Left renal pelvis (tissue), 4 donors: Measurements from ENCODE around the gene B3GALNT1. TPM values are rescaled to one million over a fixed set of nuclear protein-coding genes. Genes with fewer than 3 reads are reported as not detected.
"Not testable (repeated sequence)": the region's sequence is repeated elsewhere in the genome, so short reads cannot be mapped to it uniquely, and the experiment has no call there.

ENCODE experiments used
- DNase-seq, 4 donors: peaks; one replicate each; pipeline ENCODE4 v3.0.0-alpha.2; 2013; ENCODE audit warnings: low read depth in 4 of 4, low spot score in 3 of 4
- polyA plus RNA-seq, 4 donors: library from polyadenylated mRNA; unstranded; fragments of 120-200 nt; gene quantifications; one replicate each; pipeline ENCODE4 v1.2.1, GENCODE V29; 2013; ENCODE audit not compliant: insufficient read length in 4 of 4

The B3GALNT1 gene
- polyA plus RNA-seq, 4 donors = 41.6 to 80.8 (median 48.8) TPM

DNA sequence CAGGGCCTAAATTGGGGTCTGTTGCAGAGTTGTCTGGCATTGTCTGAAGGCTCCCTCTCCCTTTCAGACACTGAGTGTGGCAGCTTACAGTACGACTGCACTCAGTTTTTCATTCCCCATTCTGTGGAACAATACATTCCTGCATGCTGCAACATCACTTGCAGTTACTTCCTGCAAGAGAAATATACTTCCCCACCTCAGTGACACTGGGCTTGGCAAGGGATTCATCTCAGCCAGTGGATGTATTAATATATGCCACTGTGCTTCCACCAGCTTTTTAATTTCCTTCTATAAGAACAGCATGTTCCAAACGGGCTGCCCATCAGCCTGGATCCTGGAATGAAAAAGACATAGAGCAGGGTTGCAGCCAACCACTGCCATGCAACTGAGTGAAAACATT lies 23.1 kb downstream of the B3GALNT1 start:
- no peak for DNase-seq

DNA sequence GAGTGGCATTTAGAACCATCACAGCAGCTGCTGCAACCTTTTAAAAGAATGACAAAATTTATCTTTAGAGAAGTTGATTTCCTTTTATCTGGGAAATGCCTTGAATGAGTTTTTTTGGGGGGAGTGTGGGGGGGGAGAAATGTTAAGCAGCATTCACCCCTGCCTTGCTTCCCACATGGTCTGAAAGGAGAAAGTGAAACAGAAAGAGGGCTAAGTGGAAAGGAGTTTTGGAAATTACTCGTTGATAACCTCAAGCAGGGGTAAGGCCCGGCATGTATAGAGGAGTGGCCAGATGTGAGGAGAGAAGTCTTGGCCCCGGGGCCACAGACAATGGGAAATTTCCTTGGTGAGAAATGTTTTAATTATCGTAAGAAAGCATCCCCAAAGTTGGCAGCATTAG lies 23.5 kb downstream of the B3GALNT1 start:
- no peak for DNase-seq

DNA sequence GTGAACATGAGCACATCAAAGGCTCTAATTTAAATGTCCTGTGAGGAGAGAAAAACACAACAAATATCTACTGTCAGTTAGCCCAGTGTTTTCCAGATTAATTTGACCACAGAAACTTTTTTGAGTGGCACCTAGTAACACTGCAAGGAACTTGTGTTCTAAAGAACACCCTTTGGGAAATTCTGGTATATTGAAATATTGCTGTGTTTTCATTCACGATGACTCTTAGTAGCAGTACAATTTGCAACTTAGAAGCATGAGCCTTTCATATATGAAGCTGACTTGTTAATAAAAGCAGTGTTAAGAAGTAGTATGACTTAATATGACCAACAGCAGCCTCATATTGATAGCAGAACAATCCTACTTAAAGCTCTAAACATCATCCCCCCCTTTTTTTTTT lies 32.0 kb downstream of the B3GALNT1 start:
- no peak for DNase-seq

DNA sequence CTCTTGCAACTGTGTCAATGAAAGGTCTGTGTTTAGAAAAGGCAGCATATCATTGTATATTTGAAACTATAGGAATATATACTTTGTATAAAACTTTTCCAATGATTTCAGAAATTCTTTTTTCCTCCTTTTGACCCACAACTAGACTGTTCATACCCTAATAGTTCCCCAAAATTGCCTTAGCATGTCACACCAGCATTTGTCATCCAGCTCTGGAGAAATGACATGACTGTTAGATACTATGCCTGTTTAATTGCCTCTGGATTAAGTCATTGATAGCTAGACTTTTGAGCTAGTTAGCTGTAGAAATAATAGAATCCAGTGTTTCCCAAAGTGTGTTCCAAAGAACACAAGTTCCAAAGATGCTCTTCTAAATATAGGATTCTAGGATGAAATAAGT lies 32.4 kb downstream of the B3GALNT1 start:
- DNase-seq = no peak

DNA sequence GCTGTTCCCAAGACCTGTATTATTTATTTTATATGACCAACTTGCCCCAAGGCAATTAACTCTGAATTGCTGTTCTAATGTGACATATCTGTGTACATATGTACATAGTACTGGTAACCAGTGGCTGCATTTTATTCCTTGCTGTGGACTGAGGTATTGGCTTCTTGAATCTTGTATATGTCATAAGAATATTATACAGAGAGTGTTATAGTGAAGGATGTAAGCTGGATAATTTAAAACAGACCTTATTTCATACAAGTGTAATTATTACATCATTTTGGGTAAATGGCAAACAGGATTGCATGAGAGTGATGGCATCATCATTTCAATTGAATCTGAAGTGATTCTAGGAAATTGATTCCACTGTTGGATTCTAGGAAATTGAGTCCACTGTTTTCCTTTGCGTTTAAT lies 32.9 kb downstream of the B3GALNT1 start:
- no peak for DNase-seq

DNA sequence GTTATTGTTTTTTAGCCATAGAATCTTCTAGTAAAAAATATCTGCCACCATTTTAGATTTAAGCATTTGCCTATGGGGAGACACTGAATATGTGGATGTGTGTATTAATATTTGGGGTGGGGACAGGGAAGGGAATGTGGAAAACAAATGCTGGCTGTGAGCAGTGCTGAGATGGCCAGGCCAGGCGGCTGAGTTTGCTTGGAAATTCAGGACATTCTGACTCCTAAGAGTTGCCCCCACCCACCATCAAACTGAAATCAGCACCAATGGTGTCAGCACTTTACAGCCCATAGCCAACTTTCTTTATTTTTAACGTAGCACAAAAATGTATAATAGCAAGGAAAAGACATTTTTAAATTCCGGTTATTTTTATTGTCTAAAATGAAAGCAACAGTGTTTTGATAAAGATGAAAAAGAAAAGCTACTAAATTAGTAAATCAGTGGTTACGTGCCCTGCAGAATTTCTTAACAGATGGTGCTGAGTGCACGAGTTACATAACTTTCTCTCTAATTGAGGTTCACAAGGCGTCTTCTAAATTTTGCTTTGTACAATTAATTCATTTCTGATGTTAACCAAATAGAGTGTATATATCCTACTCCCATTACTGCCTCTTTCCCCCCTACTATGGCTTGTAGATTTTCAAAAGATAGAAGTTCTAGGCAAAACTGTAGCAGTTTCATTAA lies 34.0 kb downstream of the B3GALNT1 start:
- no peak for DNase-seq

DNA sequence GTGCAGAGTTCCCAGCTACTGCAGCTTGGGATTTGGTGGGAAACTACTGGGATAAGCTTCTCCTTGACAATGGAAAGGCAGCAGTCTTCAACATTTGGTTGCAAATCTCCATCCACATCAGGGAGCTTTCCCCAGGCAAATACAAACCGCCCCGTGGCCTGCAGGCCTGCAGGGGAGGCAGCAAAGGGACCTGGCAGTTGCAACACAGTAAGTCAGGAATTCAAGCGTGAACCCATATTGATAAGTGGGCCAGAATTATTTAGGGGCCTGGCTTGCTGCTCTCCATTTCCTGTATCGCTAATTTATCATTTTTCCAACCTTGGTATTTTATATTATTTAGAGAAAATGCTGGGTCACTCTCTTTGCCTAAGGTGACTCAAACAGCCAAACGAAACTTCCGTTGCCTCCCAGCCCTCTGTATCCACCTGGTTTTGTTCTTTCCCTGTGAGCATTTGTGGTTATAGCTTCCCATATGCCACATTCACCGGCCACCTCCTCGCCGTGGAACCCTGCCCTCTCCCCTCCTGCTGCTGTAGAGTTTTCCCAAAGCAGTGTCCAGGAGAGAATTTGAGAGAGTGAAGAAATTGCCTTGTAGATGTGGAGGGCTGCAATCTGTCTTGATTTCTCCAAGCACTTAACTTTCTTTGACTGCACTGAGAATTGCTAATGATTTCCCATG lies 34.8 kb downstream of the B3GALNT1 start:
- DNase-seq = no peak

DNA sequence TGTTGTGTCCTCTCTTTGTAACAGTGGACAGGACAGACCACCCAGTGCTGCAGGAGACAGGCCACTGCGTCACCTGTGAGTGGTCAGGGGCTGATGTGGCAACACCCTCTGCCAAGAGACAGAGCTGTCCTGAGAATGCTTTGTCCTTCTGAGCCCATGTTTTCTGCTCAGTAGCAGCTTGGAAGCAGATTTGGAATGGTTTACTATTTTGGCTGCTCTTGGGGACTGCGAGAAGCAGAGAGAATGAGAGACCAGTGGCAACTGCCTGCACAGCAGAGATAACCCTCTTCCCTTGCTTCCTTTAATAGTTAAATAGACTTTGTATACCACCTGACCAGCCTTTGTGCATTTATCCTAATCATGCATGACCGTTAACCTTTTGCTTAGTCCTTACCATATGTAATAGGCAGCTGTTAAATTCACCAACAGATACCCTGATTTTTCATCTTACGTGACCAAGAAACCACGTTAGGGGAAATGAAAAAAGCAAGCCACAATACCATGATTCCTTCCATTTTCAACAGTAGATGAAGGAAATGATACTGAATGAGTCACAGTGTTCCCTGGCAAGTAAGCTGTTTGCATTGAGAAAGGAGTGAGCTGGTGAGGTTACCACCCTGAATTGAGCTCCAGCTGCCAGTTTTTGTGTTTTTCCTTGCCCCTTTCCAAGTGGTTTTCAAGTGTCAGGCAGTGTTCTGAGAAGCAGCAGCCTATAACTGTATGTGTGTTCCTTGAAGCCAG lies 35.5 kb downstream of the B3GALNT1 start:
- no peak for DNase-seq

DNA sequence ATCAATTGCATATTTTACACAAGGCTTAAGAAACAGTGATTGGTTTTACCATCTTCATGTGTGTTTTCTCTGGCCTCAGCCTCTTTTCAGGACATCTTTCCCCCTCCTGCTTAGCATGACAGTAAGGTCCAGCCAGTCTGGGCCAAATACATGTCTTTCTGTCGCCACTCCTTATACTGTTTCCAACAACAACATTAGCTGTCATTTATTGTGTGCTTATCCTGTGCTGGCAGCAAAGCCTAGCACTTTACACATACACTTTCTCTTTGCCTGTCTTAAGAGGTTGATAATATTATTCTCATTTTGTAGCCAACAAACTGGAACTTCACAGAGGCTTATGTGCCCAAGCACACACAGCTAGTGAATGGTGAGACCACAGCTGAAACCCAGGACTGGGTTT lies 37.8 kb downstream of the B3GALNT1 start:
- DNase-seq = no peak

DNA sequence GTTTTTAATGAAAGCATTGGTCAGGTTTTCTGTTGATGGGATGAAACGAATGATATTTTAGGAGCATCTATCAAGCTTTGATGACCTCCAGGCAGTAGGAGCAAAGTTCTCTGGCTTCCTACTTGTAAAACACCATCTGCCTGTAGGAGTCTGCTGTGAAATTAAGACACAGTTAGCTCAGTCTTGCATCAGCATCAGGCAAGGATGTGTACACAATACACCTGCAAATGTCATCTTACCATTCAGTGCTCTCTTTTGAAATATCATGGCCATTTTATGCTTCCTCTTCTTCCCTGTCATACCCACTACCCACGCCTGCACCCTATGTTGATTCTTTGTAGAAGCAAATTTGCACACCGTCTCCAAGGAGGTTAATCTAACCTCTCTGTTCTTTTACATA lies 38.2 kb downstream of the B3GALNT1 start:
- no peak for DNase-seq

DNA sequence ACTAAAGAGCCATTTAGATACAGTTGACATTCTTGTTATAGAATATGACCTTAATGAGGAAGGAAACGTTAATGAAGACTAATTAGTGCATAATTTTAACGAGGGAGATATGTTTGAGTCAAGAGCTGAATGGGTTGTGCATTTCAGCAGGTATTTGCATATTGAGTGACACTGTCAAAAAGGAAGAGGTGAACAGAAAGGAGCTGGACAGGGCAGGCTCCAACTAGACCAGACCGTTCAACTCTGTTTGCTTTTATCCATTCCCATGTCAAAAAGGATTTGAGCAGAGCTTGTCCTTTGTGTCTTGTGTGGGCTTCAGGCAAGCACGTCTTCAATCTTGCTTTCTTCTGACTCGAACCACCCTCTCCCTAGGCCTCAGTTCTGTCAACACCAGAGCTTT lies 40.7 kb downstream of the B3GALNT1 start:
- no peak for DNase-seq

DNA sequence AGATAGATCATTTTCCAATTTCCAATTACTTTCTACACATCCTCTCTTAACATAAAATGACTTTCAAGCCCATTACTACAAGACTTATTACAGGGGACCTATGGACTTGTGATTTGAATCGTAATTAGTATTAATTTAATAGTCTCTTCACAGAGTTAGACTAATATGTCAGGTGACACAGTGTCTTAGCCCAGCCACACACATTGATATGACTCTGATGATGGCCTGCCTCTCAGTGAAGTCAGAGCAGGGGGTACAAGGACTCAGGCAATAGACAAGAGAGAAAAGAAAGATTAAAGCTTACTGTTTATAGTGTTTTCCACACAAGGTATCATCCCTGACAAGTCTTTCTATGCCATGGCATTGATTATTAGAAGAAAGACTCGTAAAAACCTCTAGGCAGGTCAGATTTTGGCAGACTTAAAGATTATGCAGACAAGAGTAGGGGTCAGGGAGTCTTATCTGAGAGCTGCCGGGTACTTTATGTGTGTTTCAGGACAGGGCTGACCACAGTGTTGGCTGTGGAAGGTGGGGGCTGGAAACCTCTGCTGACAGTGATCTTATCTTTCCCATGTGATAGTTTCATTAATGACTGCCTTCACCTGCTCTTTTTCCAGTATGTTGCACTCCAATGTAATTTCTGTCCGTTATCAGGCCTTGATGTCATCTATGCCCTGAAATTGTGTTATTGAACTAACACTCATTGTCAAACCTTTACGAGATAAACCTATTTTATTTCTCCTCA lies 50.1 kb downstream of the B3GALNT1 start:
- no peak for DNase-seq

DNA sequence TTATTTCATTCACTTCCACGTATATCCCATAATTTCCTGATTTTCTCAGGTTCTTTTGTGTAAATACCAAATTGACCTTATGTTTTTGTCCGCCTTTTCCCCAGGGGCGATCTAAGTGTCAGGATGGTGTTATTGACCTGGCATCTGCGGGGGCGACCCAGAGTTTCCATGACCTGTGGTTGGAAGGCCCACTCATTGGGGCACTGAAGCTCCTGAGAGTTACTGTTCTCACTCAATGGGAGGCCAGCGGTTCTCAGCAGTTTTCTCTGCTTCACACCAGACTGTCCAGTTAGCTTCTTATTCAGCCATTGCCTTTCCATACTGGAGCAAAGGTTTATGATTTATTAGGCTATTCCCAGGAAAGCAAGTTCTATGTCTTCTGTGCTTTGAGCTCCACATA lies 53.3 kb downstream of the B3GALNT1 start:
- no peak for DNase-seq

DNA sequence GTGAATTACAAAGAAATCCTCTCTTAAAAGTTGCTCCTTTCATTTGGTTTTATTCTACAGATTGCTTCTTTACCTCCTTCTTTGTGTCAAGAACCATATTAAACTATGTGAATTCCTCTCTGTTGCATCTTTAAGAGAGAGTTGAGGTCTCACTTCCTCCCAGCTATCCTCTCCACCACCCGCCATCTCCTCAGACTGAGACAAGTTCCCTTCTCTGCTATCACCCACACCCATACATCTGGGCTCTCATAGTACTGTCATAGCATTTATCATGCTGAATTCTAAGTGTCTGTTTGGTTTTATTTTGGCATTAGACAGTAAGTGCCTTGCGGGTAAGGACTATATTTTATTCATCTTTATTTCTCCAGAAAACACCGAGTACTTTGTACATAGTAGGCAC lies 54.2 kb downstream of the B3GALNT1 start:
- DNase-seq = no peak

DNA sequence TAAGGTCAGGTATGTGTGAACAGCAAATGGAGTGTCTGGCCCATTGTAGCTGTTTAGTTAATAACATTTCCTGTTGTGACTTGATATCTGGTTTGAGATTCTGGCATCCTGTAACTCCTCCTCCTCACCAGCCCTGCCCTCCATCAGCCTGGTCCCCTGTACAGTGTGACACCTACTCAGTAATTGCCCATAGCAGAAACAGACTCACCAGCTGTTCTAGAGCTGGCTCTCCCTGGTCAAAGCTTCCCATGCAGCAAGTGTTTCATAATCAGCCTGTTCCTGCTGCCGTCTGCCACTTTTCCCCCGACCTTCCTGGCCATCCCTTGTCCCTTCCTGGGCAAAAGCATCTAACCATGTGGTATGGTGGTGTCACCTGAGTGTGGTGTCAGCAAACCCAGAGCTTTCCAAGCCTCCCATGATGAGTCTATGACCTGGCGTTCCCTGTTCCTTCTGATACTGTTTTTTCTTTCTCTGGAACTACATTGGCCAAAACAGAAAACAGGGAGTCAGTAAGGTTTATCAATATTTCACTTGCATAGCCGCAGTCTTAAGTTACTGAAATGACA lies 55.4 kb downstream of the B3GALNT1 start:
- no peak for DNase-seq

DNA sequence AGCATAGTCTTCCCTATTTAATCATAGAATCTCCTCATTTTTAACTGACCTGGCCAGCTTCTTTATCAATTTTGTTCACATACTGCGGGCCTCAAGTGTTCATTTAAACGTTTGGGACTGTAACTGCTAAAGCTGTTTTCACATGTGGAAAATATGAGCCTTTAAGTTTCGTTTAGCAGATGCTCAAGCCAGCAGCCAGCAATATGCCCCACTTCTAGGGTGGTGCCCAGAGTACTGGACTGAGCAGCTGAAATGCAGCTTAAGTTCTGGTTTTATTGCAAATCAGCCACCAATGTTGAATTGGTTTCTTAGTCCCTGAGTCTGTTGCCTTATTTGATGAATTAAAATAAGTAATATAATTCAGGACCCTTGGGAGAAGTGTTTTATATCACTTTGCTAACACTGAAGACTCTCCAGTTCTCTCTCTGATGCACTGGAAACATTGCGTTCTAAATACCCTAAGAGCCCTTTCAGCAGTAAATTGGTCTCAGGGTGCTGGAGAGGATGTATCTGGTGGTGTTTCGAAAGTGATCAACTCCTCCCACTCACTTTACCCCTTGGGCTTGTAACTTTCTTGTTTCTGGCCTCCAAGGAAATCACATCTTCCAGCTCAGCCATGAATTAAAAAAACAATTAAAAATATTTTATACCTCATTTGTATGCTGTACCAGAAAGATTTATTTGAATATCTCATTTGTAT lies 61.7 kb downstream of the B3GALNT1 start:
- DNase-seq = no peak

DNA sequence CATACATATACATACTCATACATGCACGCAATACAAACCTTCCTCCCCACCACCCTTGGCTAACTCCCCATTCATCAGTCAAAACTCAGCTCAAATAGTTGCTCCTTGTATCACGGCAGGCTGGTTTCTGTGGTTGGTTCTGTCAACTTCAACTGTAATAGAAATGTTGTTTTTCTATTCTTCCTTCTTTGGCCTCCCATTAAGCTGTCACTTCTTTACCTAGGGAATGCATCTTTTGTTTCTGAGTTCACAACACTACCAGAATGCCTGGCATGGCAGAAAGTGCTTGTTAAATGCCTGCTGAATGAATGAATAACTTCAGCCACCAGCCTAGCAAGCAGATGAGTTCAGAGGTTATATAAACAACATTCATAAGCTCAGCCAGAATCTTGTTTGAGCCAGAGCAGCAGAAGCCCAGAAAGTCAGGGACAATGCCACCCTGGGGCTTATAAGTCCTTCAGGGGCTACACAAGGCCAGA lies 63.1 kb downstream of the B3GALNT1 start:
- peak in 3 of 4 donors; percentile 21 to 47 (median 26) for DNase-seq

DNA sequence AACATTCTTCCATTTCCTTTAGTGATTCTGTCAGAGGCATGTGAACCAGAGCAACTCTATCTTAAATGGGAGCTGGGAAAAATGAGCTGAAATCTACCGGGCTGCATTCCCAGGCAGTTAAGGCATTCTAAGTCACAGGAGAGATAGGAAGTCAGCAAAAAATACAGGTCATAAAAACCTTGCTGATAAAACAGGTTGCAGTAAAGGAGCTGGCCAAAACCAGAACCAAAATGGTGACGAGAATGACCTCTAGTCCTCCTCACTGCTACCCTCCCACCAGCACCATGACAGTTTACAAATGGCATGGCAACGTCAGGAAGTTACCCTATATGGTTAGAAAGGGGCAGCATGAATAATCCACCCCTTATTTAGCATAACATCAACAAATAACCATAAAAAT lies 66.4 kb downstream of the B3GALNT1 start:
- DNase-seq = no peak

DNA sequence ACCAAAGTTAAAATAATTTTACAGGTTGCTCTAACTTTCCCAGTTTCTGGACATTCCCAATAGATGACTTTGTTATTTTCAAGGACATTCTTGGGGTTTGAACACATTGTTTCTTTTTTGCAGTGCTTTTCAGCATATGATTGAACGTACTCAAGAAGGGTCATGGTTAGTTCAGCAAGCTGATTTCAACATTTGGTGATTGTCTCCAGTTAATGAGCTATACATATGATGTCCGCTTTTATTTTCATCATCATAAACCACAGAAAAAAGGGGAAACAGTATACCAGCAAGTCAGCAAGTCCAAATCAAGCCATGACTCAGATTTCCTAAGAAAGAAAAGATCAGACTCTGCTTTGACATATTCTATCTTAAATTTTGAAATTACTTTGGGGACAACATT lies 69.4 kb downstream of the B3GALNT1 start:
- DNase-seq = no peak

DNA sequence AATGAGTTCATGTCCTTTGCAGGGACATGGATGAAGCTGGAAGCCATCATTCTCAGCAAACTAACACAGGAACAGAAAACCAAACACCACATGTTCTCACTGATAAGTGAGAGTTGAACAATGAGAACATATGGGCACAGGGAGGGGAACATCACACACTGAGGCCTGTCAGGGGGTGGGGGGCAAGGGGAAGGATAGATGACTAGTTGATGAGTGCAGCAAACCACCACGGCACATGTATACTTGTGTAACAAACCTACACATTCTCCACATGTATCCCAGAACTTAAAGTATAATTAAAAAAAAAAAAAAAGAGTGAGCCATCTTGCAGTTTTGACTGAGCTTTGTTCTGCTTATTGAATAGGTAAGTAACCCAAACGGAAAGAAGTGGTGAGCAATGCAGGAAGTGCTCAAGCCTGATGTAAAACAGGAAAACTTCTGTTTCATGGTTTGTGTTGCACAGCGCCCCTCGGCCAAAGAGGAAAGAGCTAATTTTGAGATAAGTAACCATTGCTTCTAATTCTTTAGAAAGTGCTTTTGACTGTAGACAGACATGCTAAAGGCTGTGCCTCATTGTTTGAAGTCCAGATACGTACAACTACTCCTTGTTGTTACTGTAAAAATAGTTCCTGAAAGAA lies 70.1 kb downstream of the B3GALNT1 start:
- not testable (repeated sequence) for DNase-seq
